ENCODE results near the gene EBLN1. TPM values are rescaled to one million over a fixed set of nuclear protein-coding genes. Genes with fewer than 3 reads are reported as not detected.

Gene EBLN1
- total RNA-seq, 6 donors from 2014 or later, result not detected

- no peak for ATAC-seq (ENCODE audit: low FRiP score in 2 of 2)
- Histone ChIP-seq H3K36me3 (no peaks in the 10 kb centered on the region), H3K27ac (no peak overlapping the region), H3K4me1 (peaks cover 0 to 5% (median 0%) of the 10 kb centered on the region in 4 donors), H3K27me3 (no peaks in the 10 kb centered on the region), H3K4me3 (no peak overlapping the region), H3K9me3 (no peaks in the 10 kb centered on the region)
- no peak for DNase-seq
- 85 to 88% methylated on average over 3 of the region's 3 CpGs for WGBS, 2 donors
- TF ChIP-seq EP300 (IDR thresholded peaks at IDR 0.05), result no peak
- TF ChIP-seq CTCF (IDR thresholded peaks at IDR 0.05), result no peak
- no peak for TF ChIP-seq POLR2A (IDR thresholded peaks at IDR 0.05)
- no peak for TF ChIP-seq POLR2AphosphoS5 (IDR thresholded peaks at IDR 0.05)
Observed at GRCh38 chr10:22244855-22245254, 27.0 kb upstream of the EBLN1 start.

- Histone ChIP-seq H3K4me3 (no peak overlapping the region), H3K36me3 (no peaks in the 10 kb centered on the region), H3K4me1 (peaks cover 0 to 5% (median 0%) of the 10 kb centered on the region in 4 donors), H3K27ac (no peak overlapping the region), H3K27me3 (no peaks in the 10 kb centered on the region), H3K9me3 (no peaks in the 10 kb centered on the region)
- ATAC-seq (ENCODE audit: low FRiP score in 2 of 2), result no peak
- TF ChIP-seq POLR2A (IDR thresholded peaks at IDR 0.05) (no peak), POLR2AphosphoS5 (IDR thresholded peaks at IDR 0.05) (no peak), EP300 (IDR thresholded peaks at IDR 0.05) (no peak), CTCF (IDR thresholded peaks at IDR 0.05) (no peak)
- WGBS, 2 donors, result 81 to 88% methylated on average over 4 of the region's 4 CpGs
- DNase-seq, result no peak
Observed at GRCh38 chr10:22244001-22244400, 26.2 kb upstream of the EBLN1 start.

GRCh38 chr10:22243321-22243720, 25.5 kb upstream of the EBLN1 start:
- no peak for DNase-seq
- H3K9me3 ChIP-seq, result no peaks in the 10 kb centered on the region
- TF ChIP-seq POLR2AphosphoS5 (IDR thresholded peaks at IDR 0.05), result no peak
- no peak for TF ChIP-seq EP300 (IDR thresholded peaks at IDR 0.05)
- TF ChIP-seq CTCF (IDR thresholded peaks at IDR 0.05), result no peak
- TF ChIP-seq POLR2A (IDR thresholded peaks at IDR 0.05), result no peak
- no peaks in the 10 kb centered on the region for H3K27me3 ChIP-seq
- peaks cover 0 to 5% (median 0%) of the 10 kb centered on the region in 4 donors for H3K4me1 ChIP-seq
- ATAC-seq (ENCODE audit: low FRiP score in 2 of 2), result no peak
- H3K36me3 ChIP-seq, result no peaks in the 10 kb centered on the region
- H3K27ac ChIP-seq, result no peak overlapping the region
- 71 to 76% methylated on average over 4 of the region's 4 CpGs for WGBS, 2 donors
- no peak overlapping the region for H3K4me3 ChIP-seq

- no peaks in the 10 kb centered on the region for H3K9me3 ChIP-seq
- no peak overlapping the region for H3K27ac ChIP-seq
- no peaks in the 10 kb centered on the region for H3K36me3 ChIP-seq
- WGBS, 2 donors, result 80% methylated on average over 1 of the region's 1 CpG
- H3K4me1 ChIP-seq, result peaks cover 0 to 7% (median 3%) of the 10 kb centered on the region in 4 donors
- no peak for TF ChIP-seq POLR2AphosphoS5 (IDR thresholded peaks at IDR 0.05)
- TF ChIP-seq CTCF (IDR thresholded peaks at IDR 0.05), result no peak
- TF ChIP-seq POLR2A (IDR thresholded peaks at IDR 0.05), result no peak
- TF ChIP-seq EP300 (IDR thresholded peaks at IDR 0.05), result no peak
- H3K27me3 ChIP-seq, result no peaks in the 10 kb centered on the region
- H3K4me3 ChIP-seq, result no peak overlapping the region
- DNase-seq, result no peak
- no peak for ATAC-seq (ENCODE audit: low FRiP score in 2 of 2)
Observed at GRCh38 chr10:22231260-22231659, 13.4 kb upstream of the EBLN1 start.

- peak overlapping the region; percentile 42 to 87 (median 70) for H3K4me3 ChIP-seq
- H3K27ac ChIP-seq, result peak overlapping the region in 3 of 4 donors; percentile 23 to 95 (median 84)
- ATAC-seq (ENCODE audit: low FRiP score in 2 of 2), result peak in 1 of 2 donors; percentile 24
- H3K27me3 ChIP-seq, result no peaks in the 10 kb centered on the region
- WGBS, 2 donors, result 0 to 1% methylated on average over 20 of the region's 20 CpGs
- no peaks in the 10 kb centered on the region for H3K9me3 ChIP-seq
- peaks cover 0 to 7% (median 3%) of the 10 kb centered on the region in 4 donors for H3K4me1 ChIP-seq
- no peaks in the 10 kb centered on the region for H3K36me3 ChIP-seq
- TF ChIP-seq CTCF (IDR thresholded peaks at IDR 0.05) (no peak), POLR2A (IDR thresholded peaks at IDR 0.05) (peak in 1 of 4 donors; percentile 25)
- DNase-seq, result peak in 1 of 2 donors; percentile 30
Observed at GRCh38 chr10:22230158-22230833, 12.5 kb upstream of the EBLN1 start.

Data from upper lobe of left lung (tissue), 6 donors.